ENCODE results near the gene TBCA.

TBCA gene

DNA sequence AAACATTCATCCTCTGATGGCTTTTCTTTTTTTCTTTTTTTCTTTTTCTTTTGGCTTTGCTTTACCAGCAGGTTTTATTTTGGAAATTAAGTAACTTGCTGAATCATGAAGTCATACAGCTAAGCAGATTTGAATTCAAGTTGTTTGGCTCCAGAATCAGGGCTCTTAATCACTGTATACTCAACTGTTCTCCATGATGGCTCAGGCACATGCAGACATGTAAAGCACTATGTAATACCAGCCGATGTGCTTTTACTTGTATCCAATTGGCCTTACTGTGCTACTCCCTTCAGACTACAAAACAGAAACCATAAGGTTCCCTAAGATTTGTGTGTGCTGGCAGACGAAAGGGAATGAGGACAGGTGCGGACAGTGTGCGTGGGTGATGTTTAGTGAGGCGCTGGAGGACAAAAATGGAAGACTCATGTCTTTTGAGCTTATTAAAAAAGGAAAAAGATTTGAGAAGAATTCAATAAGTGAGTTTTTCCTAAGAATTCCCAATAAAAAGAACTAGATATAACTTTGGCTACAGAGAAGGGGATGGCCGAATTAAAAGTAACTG is 92.9 kb downstream of the TBCA start:
- TF ChIP-seq, protein P1, sequence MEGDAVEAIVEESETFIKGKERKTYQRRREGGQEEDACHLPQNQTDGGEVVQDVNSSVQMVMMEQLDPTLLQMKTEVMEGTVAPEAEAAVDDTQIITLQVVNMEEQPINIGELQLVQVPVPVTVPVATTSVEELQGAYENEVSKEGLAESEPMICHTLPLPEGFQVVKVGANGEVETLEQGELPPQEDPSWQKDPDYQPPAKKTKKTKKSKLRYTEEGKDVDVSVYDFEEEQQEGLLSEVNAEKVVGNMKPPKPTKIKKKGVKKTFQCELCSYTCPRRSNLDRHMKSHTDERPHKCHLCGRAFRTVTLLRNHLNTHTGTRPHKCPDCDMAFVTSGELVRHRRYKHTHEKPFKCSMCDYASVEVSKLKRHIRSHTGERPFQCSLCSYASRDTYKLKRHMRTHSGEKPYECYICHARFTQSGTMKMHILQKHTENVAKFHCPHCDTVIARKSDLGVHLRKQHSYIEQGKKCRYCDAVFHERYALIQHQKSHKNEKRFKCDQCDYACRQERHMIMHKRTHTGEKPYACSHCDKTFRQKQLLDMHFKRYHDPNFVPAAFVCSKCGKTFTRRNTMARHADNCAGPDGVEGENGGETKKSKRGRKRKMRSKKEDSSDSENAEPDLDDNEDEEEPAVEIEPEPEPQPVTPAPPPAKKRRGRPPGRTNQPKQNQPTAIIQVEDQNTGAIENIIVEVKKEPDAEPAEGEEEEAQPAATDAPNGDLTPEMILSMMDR (conservative IDR thresholded peaks at IDR 0.05), result no peak
- TF ChIP-seq ZFX (IDR thresholded peaks at IDR 0.05), result no peak

DNA sequence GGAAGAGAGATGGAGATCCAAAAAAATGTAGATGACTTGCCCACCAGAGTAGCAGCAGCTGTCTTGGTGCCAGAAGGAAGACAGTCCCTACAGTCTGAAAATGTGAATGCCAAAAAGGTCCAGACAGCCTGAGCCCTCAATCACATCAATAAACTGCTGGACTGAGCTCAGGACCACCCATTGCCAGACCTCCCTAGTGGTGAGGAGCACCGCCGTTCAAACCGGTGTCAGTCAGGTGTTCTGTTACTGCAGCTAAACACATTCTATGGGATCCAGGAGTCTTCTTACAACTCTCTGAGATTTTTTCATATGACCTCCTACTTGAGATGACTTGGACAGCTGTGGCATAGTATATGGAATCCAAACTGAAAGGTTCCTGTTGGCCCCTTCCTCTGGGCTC is 105.6 kb downstream of the TBCA start:
- TF ChIP-seq ZFX (IDR thresholded peaks at IDR 0.05), result no peak
- TF ChIP-seq, protein P1 (conservative IDR thresholded peaks at IDR 0.05), result no peak
- H3K27ac ChIP-seq, result no peak overlapping the region

More for the DNA sequence above, 92.9 kb downstream of the TBCA start:
- no peak overlapping the region for H3K27ac ChIP-seq

DNA sequence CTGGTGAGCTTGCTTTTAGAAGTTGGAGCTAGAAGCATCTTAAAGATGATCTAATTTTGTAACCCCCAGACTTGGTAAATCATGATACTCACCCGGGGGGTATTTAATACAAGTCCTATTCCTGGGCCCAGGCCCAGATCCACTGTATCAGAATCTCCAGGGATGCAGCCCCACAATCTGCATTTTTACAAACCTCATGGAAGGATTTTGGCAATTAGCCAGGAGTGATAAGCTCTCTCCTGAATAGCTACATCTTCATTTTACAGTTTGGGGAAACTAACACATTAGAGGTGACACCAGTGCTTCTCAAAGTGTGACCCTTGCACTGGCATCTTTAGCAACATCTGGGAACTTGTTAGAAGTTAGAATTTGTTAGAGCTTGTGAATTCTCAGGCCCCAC is 106.5 kb downstream of the TBCA start:
- H3K27ac ChIP-seq, result no peak overlapping the region
- TF ChIP-seq ZFX (IDR thresholded peaks at IDR 0.05), result no peak
- TF ChIP-seq, protein P1 (conservative IDR thresholded peaks at IDR 0.05), result no peak

DNA sequence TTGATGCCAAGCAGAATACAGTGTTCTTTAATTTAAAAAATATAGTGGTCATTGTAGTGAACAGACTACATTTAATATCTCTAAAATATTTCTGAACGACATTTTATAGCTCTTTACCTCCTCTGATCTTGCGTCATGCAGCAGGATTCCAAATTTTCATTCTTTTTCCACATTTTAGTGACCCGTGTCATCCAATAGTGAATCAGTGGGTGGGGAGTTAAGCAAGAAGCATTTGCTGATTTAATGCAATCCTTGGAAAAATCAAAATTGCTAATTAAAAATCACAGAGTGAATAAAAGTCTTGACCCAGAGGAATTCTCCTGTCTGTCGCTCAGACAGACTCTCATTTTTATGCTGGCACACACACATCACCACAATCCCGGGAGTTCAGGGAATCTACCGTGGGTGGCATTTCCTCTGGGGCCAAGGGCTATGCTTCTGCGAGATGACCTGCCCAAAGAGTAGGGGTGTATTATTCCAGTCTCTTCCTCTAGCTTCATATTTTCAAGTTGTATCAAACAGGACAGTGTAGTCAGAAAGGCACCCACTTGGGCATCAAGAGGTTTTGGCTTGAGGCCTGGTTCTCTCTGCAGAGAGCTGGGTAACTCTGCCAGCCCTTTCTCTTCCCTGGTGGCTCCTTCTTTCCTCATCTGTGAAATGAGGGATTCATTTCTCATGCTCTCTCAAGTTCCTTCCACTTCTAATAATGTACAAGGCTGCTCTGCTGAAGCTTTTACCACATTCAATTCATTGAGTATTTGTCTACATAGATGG is 112.9 kb downstream of the TBCA start:
- TF ChIP-seq, protein P1 (conservative IDR thresholded peaks at IDR 0.05), result no peak
- TF ChIP-seq ZFX (IDR thresholded peaks at IDR 0.05), result no peak

DNA sequence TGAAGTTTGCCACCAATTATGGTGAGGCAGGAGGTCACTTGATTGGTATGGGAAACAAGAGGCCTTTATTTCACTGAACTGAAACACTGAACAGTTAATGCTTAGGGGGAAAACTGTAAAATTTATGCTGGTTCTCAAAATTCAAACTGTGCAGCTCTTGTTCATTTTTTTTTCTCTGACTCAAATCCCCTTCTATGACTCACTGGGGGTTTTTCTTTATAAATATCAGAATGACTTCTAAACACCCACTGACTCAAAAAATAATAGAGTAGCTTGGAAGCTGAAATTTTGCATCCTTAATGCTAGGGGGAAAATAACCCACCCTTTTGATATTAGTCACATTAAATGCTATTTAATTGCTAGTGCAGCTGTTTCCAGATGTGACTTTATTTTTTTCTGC is 113.5 kb downstream of the TBCA start:
- H3K27ac ChIP-seq, result no peak overlapping the region
- TF ChIP-seq, protein P1 (conservative IDR thresholded peaks at IDR 0.05), result no peak
- no peak for TF ChIP-seq ZFX (IDR thresholded peaks at IDR 0.05)

More for the DNA sequence above, 112.9 kb downstream of the TBCA start:
- H3K27ac ChIP-seq, result no peak overlapping the region

DNA sequence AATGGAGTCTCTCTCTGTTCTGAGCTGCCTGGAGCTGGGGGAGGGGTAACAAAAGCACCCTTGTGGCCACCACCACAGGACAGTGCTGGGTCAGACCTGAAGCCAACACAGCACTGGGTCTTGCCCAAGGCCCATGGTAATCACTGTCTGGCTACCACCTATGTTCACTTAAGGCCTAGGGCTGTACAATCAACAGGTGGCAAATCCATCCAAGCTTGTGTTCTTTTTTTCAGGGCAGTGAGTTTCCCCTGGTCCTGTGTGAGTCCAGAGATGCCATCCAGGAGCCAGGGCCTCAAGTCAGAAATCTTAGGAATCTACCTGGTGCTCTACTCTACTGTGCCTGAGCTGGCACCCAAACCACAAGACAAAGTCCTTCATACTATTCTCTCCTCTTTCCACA is 117.5 kb downstream of the TBCA start:
- no peak overlapping the region for H3K27ac ChIP-seq
- TF ChIP-seq, protein P1 (conservative IDR thresholded peaks at IDR 0.05), result no peak
- no peak for TF ChIP-seq ZFX (IDR thresholded peaks at IDR 0.05)

DNA sequence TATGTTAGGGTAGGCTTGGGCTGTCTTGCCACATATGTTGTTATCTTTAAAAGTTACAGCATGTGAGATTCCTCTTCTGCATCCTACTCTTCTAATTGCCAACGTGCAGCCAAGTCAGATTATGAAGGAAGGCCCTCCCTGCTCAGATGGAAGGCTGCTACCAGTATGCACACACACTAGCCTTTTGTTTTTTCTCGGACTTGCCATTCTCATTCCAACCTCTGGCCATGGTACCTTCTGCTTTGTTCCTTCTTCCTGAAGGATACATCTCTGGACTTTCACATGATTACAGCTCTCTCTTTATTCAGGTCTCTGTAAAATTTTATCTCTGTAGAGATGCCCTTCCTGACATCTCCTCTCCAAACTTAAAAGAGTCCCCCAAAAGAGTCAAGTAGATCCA is 124.8 kb downstream of the TBCA start:
- H3K27ac ChIP-seq, result no peak overlapping the region
- TF ChIP-seq ZFX (IDR thresholded peaks at IDR 0.05), result no peak
- TF ChIP-seq, protein P1 (conservative IDR thresholded peaks at IDR 0.05), result no peak

Data from C4-2B (cell line).